ENCODE data around the gene SYT3.

DNA sequence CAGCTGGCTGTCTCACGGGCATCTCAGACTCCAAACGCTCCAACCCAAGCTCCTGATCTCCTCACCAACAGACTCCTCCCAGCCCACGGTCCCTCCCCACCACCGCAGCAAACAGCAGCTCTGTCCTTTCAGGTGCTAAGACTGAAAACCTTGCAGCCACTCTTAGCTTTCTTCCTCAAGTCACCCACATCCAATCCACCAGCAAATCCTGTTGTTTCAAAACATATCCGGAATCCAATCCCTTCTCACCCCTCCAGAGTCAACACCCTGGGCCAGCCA lies 30.4 kb upstream of the SYT3 start:
- TF ChIP-seq, protein P1, sequence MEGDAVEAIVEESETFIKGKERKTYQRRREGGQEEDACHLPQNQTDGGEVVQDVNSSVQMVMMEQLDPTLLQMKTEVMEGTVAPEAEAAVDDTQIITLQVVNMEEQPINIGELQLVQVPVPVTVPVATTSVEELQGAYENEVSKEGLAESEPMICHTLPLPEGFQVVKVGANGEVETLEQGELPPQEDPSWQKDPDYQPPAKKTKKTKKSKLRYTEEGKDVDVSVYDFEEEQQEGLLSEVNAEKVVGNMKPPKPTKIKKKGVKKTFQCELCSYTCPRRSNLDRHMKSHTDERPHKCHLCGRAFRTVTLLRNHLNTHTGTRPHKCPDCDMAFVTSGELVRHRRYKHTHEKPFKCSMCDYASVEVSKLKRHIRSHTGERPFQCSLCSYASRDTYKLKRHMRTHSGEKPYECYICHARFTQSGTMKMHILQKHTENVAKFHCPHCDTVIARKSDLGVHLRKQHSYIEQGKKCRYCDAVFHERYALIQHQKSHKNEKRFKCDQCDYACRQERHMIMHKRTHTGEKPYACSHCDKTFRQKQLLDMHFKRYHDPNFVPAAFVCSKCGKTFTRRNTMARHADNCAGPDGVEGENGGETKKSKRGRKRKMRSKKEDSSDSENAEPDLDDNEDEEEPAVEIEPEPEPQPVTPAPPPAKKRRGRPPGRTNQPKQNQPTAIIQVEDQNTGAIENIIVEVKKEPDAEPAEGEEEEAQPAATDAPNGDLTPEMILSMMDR (IDR thresholded peaks at IDR 0.05) = no peak
- TF ChIP-seq POLR2A (IDR thresholded peaks at IDR 0.05) = no peak

Data from lower leg skin (tissue), 3 donors.